ENCODE data around the gene DTX1.

DTX1 gene

GRCh38 chr12:113109872-113110599 lies 53.5 kb downstream of the DTX1 start:
- TF ChIP-seq, protein P1, sequence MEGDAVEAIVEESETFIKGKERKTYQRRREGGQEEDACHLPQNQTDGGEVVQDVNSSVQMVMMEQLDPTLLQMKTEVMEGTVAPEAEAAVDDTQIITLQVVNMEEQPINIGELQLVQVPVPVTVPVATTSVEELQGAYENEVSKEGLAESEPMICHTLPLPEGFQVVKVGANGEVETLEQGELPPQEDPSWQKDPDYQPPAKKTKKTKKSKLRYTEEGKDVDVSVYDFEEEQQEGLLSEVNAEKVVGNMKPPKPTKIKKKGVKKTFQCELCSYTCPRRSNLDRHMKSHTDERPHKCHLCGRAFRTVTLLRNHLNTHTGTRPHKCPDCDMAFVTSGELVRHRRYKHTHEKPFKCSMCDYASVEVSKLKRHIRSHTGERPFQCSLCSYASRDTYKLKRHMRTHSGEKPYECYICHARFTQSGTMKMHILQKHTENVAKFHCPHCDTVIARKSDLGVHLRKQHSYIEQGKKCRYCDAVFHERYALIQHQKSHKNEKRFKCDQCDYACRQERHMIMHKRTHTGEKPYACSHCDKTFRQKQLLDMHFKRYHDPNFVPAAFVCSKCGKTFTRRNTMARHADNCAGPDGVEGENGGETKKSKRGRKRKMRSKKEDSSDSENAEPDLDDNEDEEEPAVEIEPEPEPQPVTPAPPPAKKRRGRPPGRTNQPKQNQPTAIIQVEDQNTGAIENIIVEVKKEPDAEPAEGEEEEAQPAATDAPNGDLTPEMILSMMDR (IDR thresholded peaks at IDR 0.05; ENCODE audit: low read depth, low read length, missing control alignments): no peak
- in situ Hi-C loops (cut with HindIII; ENCODE audit: low sequenced_read_pairs): no loop called here

DNA sequence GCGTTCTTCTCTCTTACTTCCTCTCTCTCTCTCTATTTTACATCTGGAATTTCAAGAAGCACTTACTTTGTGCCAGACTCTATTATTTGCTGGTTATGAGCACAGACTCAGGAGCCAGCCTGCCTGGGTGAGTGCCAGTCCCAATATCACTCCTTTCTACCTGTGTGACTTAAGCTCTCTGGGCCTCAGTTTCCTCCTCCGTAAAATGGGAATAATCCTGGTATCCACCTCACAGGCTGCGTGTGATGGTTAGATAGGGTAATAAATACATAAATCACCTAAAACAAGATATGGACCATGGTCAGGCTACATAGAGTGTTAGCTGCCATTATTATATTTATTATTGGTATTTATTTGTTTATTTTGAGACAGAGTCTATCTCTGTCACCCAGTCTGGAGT lies 54.7 kb downstream of the DTX1 start:
- TF ChIP-seq, protein P1 (IDR thresholded peaks at IDR 0.05; ENCODE audit: low read depth, low read length, missing control alignments): no peak
- in situ Hi-C loops (cut with HindIII; ENCODE audit: low sequenced_read_pairs): no loop called here
- DNase-seq (ENCODE audit: low read depth): no peak
- no peak overlapping the region for H3K4me3 ChIP-seq (ENCODE audit: low read depth, low read length)

More at GRCh38 chr12:113109872-113110599, 53.5 kb downstream of the DTX1 start:
- DNase-seq (ENCODE audit: low read depth): no peak
- H3K4me3 ChIP-seq (ENCODE audit: low read depth, low read length): no peak overlapping the region

GRCh38 chr12:113112043-113112899 lies 55.7 kb downstream of the DTX1 start:
- DNase-seq (ENCODE audit: low read depth): no peak
- in situ Hi-C loops (cut with HindIII; ENCODE audit: low sequenced_read_pairs): no loop called here
- TF ChIP-seq, protein P1 (IDR thresholded peaks at IDR 0.05; ENCODE audit: low read depth, low read length, missing control alignments): no peak
- H3K4me3 ChIP-seq (ENCODE audit: low read depth, low read length): no peak overlapping the region

DNA sequence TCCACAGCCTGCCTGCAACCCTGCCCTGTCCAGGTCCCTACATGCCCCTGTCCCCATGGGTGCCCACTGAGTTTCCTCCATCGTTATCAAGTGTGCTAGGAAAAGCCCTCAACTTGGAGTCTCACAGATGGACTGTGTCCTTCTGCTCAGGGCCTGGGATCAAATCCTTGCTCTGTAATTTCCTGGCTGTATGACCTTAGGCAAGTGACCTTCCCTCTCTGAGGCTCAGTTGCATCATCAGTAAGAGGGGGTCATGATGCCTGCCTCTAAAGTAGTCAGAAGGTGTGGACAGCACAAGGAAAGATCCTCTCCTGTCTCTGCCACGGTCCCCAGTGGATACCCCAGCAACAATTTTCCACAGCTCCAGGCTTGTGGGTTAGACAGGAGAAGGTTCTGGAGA lies 56.9 kb downstream of the DTX1 start:
- no peak overlapping the region for H3K4me3 ChIP-seq (ENCODE audit: low read depth, low read length)
- in situ Hi-C loops (cut with HindIII; ENCODE audit: low sequenced_read_pairs): no loop called here
- TF ChIP-seq, protein P1 (IDR thresholded peaks at IDR 0.05; ENCODE audit: low read depth, low read length, missing control alignments): no peak
- DNase-seq (ENCODE audit: low read depth): no peak

GRCh38 chr12:113114447-113115178 lies 58.1 kb downstream of the DTX1 start:
- TF ChIP-seq, protein P1 (IDR thresholded peaks at IDR 0.05; ENCODE audit: low read depth, low read length, missing control alignments): no peak
- no peak for DNase-seq (ENCODE audit: low read depth)
- no peak overlapping the region for H3K4me3 ChIP-seq (ENCODE audit: low read depth, low read length)
- in situ Hi-C loops (cut with HindIII; ENCODE audit: low sequenced_read_pairs): no loop called here

GRCh38 chr12:113115455-113116126 lies 59.1 kb downstream of the DTX1 start:
- no peak overlapping the region for H3K4me3 ChIP-seq (ENCODE audit: low read depth, low read length)
- no peak for DNase-seq (ENCODE audit: low read depth)
- in situ Hi-C loops (cut with HindIII; ENCODE audit: low sequenced_read_pairs): no loop called here
- TF ChIP-seq, protein P1 (IDR thresholded peaks at IDR 0.05; ENCODE audit: low read depth, low read length, missing control alignments): no peak

Measured in astrocyte of the cerebellum (primary cell).